NCI-H1436 treated with DMSO at 0.1 percent for 48 hours (cell line): ENCODE measurements around the gene CADM4.
A peak's percentile ranks its signal among the peaks of the same experiment; 100 is the strongest.

Experiments used
- DNase-seq: peaks from one replicate; lab custom pipeline; 2025; lab: John Stamatoyannopoulos, UW

Gene CADM4

DNA sequence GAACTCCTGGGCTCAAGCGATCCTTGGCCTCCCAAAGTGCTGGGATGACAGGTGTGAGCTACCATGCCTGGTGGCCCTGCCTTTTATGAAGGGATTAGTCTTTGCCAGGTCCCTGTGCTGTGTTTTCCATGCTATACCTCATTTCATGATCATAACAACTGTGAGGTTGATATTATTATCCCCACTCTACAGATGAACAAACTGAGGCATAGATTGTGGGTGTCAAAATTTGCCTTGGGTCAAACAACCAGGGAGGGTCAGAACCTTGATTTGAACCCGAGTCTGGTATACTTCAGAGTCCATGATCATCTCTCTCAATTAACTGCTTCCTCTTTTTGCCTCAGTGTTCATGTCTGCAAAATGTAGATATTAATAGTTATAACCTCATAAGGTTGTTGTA is 57.2 kb downstream of the CADM4 start:
- no peak for DNase-seq

GRCh38 chr19:43581467-43581866 is 58.2 kb downstream of the CADM4 start:
- no peak for DNase-seq

DNA sequence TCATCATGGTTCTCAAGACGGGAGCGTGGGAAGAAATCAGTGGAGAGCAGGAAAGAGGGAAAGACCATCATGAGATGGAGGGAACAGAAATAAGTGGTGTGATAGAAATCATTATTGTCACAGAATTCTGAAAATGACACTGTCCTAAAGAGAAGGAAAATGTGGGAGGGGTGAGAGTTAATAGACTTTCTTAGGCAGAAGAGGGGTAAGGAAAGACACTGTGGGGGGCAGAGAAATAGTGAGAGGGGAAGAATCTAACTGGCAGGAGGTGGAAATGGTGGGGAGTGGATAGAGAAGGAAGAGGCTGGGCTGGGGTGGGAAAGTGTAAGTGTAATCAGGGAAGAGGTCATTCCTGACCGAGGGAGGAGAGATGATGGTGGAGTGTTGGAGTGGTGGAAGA is 60.9 kb downstream of the CADM4 start:
- DNase-seq = no peak

DNA sequence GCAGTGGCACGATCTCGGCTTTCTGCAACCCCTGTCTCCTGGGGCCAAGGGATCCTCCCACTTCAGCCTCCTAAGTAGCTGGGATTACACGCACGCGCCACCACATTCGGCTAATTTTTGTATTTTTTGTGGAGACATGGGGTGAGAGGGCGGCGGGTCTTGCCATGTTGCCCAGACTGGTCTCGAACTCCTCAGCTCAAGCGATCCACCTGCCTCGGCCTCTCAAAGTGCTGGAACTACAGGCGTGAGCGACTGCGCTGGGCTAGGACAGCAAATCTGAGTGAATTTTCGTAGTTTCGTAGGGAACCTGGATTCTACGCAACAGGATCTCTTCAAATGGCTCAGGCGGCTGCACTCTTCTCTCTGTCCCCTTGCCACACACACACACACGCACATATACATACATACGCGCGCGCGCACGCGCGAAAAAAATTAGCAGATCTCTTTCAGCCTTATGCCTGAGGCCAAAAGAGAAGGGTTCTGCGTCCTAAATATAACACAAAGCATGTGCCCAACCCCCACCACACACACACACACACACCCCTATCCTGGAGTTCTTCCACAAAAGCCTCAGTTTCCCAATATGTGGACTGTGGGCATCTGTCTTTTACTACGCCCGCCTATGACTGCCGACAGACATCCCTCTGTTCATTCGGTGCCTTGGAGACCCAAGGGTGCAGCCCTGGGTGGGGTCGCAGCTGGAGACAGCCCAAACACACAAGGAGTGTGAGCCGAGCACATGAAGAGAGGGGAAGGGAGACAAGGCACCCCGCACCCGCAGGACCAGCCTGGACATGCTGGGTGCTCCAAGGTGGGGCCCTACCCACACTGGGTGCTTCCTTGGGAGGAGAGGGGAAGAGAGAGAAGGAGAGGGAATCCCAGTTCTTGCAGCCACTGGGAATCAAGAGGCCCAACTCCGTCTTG is 63.4 kb downstream of the CADM4 start:
- no peak for DNase-seq

- peak; percentile 94 for DNase-seq
Measured at GRCh38 chr19:43575156-43575950, 64.3 kb downstream of the CADM4 start, which contains the start of the genes PINLYP and XRCC1. TSS of gene PINLYP (plus strand) at chr19:43575801. CDS start at chr19:43577192, 1,391 bp downstream. TSS of gene XRCC1 (minus strand) at chr19:43575527. CDS start at chr19:43575458, 69 bp downstream.

- no peak for DNase-seq
Measured at GRCh38 chr19:43574424-43575155, 65.1 kb downstream of the CADM4 start.
